GM12878 (cell line): ENCODE data around the gene FGD4.

Experiments used
- IKZF2 ChIP-seq, 2 experiments: fragments of 450-650 bp; IDR thresholded peaks; 2 replicates each; pipeline ENCODE4 v1.6.1; 2017; ENCODE audit warnings: mild to moderate bottlenecking in 2 of 2, moderate library complexity in 2 of 2
- POLR2AphosphoS5 ChIP-seq: IDR thresholded peaks from 2 replicates; pipeline ENCODE4 v1.6.1; 2011; ENCODE audit warnings: mild to moderate bottlenecking, low read length, inconsistent platforms

DNA sequence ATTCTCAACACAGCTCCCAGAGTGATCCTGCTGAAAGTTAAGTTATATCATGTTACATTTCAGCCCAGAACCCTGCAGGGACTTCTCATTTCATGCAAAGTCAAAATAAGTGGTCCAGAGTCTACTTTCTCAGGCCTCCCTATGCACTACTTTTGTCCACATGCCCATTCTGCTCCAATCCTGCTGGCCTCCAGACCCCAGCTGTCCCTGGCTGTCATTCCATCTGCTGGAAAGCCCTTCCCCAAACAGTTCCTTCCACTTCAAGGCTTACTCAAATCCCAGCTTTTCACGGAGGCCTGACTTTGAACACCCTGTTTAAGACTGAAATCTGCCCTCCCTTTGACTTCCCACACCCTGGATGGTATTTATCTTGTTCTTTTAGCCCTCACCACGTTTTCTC, 169.9 kb downstream of the FGD4 start:
- TF ChIP-seq POLR2AphosphoS5 (no peak), IKZF2 (IDR thresholded peaks at IDR 0.05) (no peak)
